ENCODE measurements around the gene RSPH6A. TPM values are rescaled to one million over a fixed set of nuclear protein-coding genes. Genes with fewer than 3 reads are reported as not detected.
A peak's percentile ranks its signal among the peaks of the same experiment; 100 is the strongest.

RSPH6A gene
- total and polyA plus RNA-seq, 2 of the 13 experiments (the other 11 are each of a cell fraction or from before 2014, with no cell fraction given) = 0.07 TPM; not detected in 1

- TF ChIP-seq DMAP1 (CRISPR knock-in tag; IDR thresholded peaks at IDR 0.05) (no peak; the same call in 1 of the 2 replicates), HOXA5 (CRISPR knock-in tag; IDR thresholded peaks at IDR 0.05) (no peak; the same call in 1 of the 2 replicates), XRCC5 (optimal IDR thresholded peaks at IDR 0.05; ENCODE audit: low read length) (no peak), ZNF550 (CRISPR knock-in tag; IDR thresholded peaks at IDR 0.05; ENCODE audit: borderline replicate concordance) (no peak), ZNF501 (CRISPR knock-in tag; IDR thresholded peaks at IDR 0.05) (no peak), IRF9 (CRISPR knock-in tag; IDR thresholded peaks at IDR 0.05; ENCODE audit: borderline replicate concordance) (no peak), PBX2 (CRISPR knock-in tag; IDR thresholded peaks at IDR 0.05) (no peak), ZNF879 (CRISPR knock-in tag; IDR thresholded peaks at IDR 0.05) (no peak), IRX3 (CRISPR knock-in tag; IDR thresholded peaks at IDR 0.05; ENCODE audit: borderline replicate concordance, low read depth) (peak; percentile 48; the same call in 1 of the 2 replicates), ESRRA (CRISPR knock-in tag; IDR thresholded peaks at IDR 0.05; ENCODE audit: low read depth) (no peak), ZNF10 (CRISPR knock-in tag; IDR thresholded peaks at IDR 0.05; ENCODE audit: borderline replicate concordance, low read depth) (no peak), TBP (CRISPR knock-in tag; IDR thresholded peaks at IDR 0.05) (no peak), ADNP (CRISPR knock-in tag; IDR thresholded peaks at IDR 0.05) (no peak), SUZ12 (IDR thresholded peaks at IDR 0.05; ENCODE audit: low read depth, low read length) (no peak), ZNF383 (CRISPR knock-in tag; IDR thresholded peaks at IDR 0.05; ENCODE audit: borderline replicate concordance) (no peak), NFKBIZ (CRISPR knock-in tag; IDR thresholded peaks at IDR 0.05) (no peak), ZNF207 (IDR thresholded peaks at IDR 0.05; ENCODE audit: borderline replicate concordance) (no peak)
- TF ChIP-seq, protein P1, sequence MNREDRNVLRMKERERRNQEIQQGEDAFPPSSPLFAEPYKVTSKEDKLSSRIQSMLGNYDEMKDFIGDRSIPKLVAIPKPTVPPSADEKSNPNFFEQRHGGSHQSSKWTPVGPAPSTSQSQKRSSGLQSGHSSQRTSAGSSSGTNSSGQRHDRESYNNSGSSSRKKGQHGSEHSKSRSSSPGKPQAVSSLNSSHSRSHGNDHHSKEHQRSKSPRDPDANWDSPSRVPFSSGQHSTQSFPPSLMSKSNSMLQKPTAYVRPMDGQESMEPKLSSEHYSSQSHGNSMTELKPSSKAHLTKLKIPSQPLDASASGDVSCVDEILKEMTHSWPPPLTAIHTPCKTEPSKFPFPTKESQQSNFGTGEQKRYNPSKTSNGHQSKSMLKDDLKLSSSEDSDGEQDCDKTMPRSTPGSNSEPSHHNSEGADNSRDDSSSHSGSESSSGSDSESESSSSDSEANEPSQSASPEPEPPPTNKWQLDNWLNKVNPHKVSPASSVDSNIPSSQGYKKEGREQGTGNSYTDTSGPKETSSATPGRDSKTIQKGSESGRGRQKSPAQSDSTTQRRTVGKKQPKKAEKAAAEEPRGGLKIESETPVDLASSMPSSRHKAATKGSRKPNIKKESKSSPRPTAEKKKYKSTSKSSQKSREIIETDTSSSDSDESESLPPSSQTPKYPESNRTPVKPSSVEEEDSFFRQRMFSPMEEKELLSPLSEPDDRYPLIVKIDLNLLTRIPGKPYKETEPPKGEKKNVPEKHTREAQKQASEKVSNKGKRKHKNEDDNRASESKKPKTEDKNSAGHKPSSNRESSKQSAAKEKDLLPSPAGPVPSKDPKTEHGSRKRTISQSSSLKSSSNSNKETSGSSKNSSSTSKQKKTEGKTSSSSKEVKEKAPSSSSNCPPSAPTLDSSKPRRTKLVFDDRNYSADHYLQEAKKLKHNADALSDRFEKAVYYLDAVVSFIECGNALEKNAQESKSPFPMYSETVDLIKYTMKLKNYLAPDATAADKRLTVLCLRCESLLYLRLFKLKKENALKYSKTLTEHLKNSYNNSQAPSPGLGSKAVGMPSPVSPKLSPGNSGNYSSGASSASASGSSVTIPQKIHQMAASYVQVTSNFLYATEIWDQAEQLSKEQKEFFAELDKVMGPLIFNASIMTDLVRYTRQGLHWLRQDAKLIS (CRISPR knock-in tag; IDR thresholded peaks at IDR 0.05) = no peak
- TF ChIP-seq, protein P2, sequence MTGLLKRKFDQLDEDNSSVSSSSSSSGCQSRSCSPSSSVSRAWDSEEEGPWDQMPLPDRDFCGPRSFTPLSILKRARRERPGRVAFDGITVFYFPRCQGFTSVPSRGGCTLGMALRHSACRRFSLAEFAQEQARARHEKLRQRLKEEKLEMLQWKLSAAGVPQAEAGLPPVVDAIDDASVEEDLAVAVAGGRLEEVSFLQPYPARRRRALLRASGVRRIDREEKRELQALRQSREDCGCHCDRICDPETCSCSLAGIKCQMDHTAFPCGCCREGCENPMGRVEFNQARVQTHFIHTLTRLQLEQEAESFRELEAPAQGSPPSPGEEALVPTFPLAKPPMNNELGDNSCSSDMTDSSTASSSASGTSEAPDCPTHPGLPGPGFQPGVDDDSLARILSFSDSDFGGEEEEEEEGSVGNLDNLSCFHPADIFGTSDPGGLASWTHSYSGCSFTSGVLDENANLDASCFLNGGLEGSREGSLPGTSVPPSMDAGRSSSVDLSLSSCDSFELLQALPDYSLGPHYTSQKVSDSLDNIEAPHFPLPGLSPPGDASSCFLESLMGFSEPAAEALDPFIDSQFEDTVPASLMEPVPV (CRISPR knock-in tag; IDR thresholded peaks at IDR 0.05) = peak; percentile 80; the same call in 1 of the 2 replicates
- TF ChIP-seq, protein P3, sequence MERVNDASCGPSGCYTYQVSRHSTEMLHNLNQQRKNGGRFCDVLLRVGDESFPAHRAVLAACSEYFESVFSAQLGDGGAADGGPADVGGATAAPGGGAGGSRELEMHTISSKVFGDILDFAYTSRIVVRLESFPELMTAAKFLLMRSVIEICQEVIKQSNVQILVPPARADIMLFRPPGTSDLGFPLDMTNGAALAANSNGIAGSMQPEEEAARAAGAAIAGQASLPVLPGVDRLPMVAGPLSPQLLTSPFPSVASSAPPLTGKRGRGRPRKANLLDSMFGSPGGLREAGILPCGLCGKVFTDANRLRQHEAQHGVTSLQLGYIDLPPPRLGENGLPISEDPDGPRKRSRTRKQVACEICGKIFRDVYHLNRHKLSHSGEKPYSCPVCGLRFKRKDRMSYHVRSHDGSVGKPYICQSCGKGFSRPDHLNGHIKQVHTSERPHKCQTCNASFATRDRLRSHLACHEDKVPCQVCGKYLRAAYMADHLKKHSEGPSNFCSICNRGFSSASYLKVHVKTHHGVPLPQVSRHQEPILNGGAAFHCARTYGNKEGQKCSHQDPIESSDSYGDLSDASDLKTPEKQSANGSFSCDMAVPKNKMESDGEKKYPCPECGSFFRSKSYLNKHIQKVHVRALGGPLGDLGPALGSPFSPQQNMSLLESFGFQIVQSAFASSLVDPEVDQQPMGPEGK (CRISPR knock-in tag; IDR thresholded peaks at IDR 0.05) = no peak
These were observed 47.0 kb downstream of the RSPH6A start (continued) for GRCh38 chr19:45767881-45768654.

Measured in HepG2 (cell line).